GM21723 (cell line): ENCODE results near the gene LARP1.
"Not testable (repeated sequence)": the region's sequence is repeated elsewhere in the genome, so short reads cannot be mapped to it uniquely, and the experiment has no call there.

Experiments
- ATAC-seq: cut with Tn5 transposase; IDR thresholded peaks from one replicate; pipeline ENCODE4 v1.9.1; 2021; ENCODE audit warnings: mild to moderate bottlenecking, moderate library complexity; ENCODE audit not compliant: unreplicated experiment

The LARP1 gene

DNA sequence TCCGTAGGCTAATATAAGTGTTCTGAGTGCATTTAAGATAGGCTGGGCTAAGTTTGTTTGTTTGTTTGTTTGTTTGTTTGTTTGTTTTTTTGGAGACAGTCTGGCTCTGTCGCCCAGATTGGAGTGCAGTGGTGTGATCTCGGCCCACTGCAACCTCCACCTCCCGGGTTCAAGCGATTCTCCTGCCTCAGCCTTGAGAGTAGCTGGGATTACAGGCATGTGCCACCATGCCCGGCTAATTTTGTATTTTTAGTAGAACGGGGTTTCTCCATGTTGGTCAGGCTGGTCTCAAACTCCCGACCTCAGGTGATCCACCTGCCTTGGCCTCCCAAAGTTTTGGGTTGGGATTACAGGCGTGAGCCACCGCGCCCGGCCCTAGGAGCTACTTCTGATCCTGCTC is 4.7 kb downstream of the LARP1 start:
- not testable (repeated sequence) for ATAC-seq

DNA sequence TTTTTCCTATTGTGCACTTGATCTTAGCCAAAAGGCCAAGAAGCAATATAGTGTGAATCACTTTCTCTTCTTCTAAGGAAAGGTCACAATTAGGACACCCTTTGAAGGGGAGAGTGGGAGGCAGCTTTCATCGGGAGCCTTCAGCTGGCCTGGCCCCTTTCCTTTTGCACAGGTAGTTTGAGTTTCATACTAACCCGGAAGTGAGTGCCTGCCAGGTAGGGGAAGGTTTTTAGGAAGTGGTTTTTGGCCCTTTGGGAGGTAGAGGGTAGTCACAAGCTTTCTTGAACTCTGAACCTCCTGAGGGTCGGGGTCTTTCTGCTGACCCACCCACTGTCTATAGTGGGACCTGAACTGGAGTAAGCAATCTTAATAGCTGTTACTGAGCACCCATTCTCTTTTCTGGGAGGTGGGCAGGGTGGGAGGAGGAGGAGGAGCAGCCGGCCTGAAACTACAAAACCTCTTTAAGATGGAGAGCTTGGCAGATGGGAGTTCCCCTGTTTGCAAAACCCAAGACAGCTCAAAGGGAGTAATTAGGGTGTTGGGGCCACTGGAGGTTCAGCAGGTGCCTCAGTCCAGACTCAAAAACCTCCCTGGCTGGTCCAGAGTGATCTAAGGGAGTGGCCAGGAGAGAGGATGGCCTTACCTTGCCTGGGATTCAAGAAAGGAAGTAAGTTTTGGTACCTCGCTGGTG is 6.0 kb downstream of the LARP1 start:
- ATAC-seq: peak; percentile 44

DNA sequence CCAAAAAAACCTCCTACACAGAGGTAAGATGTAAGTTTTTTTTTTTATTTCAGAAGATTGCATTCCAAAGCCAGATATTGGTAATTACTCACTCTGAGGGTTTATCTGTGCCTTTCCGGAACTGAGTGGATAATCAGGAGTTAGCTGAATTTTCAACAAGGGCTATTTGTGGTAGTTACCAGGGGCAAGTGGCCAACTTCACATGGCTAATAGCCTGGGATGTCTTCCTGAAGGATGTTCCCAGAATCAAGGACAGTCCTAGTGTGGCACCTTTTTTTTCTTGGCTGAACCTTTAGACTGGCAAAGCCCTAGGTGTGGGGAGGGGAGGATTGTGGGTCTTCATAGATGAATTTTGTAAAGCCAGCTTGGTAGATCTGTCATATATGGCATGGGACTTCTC is 7.1 kb downstream of the LARP1 start:
- no peak for ATAC-seq

DNA sequence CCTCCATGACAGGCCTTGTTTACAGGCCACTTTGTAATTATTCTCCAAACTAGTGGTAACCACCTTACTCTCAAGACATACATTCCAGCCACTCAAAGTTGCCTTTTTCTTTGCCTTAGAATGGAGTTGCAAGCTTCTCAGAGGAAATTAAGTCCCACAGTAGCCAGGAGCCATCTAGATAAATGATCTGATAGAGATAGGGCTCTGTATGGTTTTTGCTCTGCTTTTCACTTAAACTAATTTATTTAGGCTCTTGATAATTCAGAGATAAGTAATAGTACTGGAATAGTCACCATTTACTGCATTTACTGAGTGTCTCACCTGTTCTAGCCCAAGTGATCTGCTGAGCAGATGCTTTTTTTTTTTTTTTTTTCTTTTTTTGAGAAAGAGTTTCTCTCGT is 7.5 kb downstream of the LARP1 start:
- no peak for ATAC-seq

DNA sequence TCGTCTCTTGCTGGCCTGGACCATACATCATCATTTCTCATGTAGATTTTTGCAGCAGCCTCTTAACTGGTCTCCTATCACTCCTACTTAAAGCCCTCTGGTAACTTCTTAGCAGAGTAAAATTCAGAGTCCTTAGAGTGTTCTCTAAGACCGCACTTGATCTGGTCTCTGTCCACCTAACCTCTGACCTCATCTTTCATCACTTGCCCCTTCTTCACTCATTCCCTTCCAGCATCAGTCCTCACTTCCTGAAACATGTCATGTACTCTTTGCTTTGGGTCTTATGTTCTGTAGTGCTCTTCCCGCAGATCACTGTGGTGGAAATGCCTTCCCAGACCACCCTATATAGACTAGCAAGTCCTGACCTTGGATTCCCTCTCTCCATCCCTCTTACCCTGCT is 9.8 kb downstream of the LARP1 start:
- ATAC-seq: no peak

DNA sequence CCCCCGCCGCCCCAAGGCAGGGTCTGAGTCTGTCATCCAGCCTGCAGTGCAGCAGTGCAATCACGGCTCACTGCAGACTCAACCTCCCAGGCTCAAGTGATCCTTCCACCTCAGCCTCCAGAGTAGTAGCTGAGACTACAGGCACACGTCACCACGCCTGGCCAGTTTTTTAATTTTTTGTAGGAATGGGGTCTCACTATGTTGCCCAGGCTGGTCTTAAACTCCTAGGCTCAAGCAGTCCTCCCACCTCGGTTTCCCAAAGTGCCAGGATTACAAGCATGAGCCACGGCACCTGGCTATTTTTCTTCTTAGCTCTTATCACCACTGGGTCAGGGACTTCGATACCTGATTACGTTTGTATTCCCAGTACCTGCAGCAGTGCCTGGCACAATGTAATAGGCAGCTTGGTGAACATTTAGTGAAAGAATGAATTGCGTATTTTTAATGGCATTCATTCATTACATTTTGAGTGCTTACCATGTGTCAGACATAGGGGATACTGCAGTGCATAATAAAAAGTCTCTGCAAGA is 10.3 kb downstream of the LARP1 start:
- no peak for ATAC-seq

DNA sequence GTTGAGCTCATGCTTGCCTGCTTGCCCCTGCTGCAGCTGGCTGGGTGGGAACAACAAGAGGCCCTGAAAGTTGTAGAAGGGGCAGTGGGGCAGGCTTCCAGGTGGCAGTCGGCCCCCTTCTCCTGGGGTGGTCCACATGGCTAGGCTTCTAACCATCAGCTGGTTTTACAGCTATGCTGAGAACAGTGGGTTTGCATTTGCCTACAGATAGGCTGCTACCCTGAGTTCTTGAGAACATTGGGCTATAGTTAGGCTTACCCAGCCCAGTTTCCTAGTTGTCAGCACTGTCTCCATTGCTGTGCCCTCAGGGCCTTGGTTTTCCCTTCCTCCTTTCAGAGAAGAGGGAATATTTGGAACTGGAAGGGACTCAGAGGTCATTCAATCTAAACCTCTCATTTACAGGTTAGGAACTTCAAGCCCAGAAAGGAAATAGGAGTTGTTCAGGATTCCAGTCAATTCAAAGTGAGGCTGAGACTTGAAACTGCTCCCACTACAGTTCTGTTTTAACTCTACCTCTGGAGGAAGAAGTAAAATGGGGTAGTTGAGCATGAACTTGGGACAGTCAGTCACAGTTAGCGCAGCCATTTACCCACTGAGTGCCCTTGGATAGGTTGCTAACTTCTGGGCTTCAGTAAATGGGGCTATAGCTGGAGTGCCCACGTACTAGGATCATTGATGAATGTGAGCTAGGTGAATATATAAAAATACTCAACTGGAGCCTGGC is 11.5 kb downstream of the LARP1 start:
- no peak for ATAC-seq

DNA sequence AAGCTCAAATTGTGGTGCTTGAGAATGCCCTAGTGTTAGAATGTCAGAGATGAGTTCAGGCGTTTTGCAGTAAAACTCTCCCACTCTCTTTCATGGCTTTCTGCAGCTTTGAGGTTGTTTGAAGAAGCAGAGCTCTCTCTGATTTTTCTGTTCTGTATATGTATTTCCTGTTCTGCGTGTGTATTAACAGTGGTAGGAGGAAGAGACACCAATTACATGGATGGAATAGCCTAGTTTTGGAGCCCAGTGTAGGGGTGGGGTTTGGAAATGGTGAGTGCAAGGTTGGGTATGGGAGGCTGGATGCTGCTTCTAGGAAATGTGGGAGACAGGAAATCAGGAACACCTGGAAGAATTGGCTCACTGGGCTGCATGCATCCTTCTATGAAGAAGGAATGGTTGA is 12.4 kb downstream of the LARP1 start:
- ATAC-seq: no peak

DNA sequence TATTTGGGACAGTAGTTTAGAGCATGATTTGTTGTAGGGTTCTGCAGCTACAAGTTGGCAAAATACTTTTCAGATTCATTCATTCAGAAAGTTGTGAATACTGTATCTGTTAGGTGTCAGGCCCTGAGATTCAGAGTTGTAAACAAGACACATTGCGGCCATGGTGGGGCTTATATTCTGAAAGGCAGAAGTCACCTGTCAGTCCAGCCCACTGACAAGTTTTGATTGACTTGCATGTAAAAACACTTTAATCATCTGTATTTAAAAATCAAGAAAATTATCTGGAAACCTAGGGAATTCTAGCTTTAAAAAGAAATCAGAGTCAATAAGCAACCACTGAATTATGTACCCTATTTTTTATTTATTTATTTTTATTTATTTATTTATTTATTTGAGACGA is 13.0 kb downstream of the LARP1 start:
- no peak for ATAC-seq

DNA sequence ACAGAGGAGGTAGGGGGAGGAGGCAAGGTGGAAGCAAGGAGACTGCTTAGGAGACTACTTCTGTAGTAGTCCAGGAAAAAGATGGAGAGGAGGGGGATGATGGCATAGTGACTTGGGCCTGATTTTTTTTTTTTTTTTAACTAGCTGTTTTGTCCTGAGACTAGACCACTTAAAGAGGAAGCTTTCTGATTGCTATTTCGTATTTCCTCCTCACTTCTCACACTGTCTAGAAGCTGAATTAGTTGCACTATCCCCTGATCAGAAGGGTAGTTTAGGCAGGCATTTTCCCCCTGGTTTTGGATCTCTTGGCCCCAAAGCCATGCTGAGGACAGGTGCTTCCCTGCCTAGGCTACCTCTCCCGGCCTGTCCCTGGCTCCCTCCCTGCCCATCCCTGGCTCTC is 14.9 kb downstream of the LARP1 start:
- peak; percentile 43 for ATAC-seq

DNA sequence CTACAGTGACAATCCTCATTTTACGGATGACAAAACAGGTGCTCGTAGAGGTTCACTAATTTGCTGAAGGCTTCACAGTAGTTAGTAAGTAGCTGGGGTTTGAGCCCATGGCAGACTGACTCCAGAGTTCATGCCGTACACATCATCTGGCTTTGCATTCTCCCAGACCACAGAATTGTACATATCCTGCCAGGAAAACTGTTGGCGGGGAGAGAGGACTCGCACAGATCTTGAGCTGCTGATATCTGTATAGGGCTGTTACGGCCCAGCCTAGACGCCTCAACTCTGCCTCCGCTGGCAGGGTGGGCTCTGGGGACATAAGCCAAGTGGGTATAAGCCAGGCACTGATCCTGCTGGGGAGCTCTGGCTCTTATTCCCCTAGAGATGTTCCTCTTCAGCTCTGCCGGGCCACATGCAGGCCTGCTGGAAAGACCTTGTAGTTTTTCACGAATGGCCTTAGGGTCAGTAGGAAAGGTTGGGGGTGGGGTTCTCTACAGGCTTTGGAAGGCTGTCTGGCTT is 16.3 kb downstream of the LARP1 start:
- no peak for ATAC-seq

DNA sequence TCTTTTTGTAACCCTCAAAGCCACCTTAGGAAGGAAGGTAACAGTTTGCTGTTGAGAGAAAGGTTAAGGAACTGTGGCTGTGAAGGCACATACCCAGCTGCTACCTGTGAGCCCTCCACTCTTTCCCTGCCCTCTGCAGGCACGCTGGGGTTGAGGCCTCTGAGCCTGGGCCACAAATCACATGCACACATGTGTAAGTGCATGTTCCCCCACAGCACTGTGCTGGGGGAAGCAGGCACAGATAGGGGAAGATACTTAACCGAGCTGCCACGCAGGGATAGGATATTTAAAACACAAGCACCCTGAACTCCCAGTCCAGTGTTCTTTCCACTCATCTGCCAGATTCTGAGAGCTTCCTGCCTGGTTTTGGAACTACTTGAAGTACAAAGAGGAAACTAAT is 18.1 kb downstream of the LARP1 start:
- ATAC-seq: no peak

DNA sequence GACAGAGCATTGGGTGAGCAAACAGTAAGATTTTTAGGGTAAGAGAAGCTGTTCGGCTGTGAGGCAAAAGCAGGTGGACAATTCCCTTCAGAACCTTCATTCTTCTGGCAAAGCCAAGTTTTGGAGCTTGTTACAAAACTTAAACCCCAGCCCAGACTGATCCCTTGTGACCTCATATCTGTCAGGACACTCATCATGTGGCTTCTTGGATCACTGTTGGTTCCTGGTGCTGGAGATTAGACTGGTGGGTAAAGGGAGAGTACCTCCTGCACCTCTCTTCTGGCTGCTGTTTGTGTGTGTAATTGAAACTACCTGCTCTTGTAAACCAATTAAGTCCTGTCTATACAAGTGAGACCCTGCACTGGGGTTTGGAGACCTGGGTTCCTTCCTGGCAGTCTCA is 21.0 kb downstream of the LARP1 start:
- no peak for ATAC-seq

DNA sequence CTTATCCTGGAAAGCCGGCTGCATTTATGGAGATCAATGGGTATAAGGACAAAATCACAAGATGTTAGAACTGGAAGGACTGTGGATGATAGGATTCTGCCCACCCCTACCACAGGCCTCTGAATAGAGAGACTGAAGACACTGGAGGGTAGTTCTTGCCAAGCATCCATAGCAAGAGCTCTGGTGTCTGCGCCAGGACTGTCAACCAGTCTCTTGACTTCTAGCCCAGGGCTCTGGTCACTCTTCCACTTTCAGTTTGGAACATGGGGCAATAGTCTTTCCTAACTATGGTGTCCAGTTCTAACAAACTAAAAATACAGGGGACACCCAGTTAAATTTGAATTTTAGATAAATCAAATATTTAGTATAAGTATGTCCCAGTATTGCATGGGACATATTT is 23.4 kb downstream of the LARP1 start:
- ATAC-seq: no peak

DNA sequence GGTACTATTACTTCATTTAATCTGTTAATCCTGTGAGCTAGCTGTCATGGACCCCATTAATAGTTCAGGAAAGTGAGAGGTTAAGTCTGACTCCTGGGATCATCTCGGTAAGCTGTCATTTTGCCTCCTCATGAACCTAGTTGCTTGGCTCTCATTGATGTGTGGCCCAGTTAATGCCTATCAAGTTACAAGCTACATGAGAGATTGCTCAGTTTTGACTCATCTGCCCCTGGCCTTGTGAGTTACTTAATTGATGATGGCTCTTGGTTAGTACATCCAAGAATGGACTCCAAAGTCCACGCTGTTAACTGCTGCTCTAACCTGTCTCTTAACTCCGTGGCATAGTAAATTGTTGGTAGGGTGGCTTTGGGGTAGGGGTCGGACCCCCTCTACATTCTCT is 23.9 kb downstream of the LARP1 start:
- no peak for ATAC-seq

DNA sequence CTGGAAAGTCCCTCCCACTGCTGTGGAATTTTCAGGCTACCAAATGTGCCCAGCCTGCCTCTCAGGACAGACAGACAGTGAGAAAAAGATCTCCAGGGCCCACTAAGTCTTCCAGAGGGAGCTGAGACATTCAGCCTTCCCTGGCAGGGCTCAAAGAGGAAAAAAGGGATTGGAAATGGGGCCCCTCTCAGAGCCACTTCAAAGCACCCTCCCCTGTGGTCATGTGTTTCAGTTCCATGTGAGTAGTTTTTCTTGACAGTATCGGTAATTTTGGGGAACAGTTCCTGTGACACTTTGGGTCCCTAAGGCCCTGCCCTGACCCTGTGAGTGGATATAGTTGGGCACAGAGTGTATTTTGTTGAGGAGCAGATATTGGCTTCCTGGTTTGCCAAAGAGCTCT is 25.0 kb downstream of the LARP1 start:
- no peak for ATAC-seq

DNA sequence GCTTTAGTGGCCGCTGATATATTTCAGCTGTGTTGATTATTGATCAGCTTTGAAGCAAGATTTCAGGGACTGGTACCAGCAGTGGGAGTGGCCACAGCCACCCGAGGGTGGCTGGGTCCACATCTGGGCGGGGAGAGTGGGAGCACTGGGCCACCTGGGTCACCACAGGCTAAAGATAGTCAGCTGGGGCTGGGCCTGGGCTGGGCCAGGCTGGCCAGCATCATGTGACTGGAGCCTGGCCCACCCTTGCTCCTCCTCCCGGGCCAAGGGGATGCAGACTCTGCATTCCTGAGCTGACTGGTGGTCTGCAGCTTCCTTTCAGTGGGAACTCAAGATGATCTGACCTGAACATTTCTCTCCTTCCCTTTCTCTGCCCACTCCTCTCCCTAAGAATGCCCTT is 27.1 kb downstream of the LARP1 start:
- ATAC-seq: peak; percentile 40

DNA sequence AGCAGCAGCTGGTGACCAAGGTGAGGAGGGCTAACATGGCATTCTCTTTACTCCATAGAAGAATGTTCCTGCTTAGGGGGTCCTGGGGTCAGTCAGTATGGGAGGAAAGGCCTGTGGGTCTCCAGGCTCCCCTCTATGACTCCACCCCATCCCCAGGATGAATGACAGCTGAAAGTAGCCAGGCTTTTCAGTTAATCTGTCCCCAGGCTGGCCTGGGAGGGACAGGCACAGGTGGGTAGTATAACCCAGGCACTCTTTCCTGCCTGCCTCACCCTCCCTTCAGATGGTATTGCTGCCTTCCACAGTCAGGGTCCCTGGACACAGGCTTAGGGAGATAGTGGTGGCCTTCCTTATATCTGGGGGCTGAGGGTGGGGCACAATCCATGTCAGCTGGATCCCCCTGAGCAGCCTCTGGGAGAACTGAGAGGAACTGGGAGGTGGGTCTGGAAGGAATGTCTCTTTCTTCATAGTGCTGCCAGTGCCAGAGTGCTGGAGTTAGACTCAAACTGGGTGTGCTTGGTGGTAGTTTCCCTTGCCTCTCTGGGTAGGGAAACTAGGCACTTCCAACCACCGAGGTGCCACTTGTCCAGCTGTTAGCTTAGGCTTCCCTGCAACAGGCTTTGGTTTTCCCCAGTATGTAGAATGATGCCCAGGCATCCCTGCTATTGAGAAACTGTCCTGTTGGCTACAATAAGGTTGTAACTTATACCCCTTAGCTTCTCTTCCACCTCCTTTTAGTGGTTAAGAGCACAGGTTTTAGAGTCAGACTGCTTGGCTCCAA is 27.8 kb downstream of the LARP1 start:
- no peak for ATAC-seq

DNA sequence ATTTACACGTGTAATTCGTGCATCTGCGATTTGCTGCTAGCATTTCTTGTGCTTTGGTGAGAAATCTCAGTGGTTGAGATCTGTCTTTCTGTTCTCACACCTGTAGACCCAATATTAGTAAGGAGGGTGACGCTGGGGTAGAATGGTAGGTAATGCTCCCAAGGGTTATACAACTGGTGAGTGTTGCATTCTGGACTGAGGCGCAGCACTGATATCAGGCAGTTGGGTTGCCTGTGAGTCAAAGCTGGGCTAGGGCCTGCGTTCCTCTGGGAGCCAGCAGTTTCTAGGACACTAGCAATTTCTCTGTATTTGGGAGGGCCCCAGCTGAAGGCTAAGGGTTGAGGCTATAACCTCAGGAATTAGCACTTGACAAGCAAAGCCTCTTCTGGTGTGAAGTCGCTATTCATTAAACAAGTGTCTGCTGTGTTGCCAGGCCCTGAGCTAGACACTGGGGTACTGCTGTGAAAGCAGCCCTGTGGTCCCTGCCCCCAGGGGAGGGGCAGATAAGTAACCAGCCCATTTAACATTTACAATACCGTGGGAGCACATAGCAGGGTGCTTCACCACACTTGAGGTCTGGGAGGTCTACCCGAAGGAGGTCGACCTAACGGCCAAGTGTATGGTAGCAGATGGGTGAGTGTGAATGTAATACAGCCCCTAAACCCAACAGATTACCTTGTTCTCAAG is 28.7 kb downstream of the LARP1 start:
- peak; percentile 55 for ATAC-seq

DNA sequence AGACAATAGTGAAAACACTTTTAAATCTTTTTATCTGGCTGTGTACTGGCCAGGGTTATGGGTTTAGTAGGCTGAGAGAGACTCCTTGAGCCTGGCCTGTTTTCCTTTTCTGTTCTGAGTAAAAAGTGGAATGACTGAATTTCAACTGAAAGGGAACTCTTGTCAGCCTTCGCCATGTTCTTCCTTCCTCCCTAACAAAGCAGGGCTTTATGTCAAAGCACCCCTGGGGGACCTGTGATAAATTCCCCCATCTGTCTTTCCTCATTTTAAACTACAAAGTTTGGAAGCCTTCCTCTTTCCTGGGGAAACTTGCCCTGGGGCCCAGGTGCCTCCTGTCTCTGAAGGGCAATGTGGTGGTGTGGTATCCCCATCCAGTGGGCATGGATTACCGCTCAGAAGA is 29.7 kb downstream of the LARP1 start:
- no peak for ATAC-seq

DNA sequence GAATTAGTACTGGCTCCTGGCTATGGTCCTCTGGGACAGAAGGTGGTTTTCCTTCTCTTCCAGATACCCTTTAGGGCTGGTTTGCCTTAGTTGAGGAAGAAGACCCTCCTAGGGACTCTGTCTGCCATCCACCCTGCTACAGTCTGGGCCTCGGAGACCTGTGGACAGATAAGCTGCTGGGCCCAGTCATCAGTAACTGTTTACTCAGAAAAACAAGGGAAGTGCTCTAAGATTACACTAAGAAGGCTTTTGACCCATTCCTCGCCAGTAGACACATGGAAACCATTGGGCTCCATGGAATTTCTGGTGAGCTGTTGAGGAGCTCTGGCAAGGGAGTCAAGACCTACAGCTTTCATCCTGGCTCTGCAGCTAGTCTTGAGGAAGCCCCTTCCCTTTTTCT is 31.2 kb downstream of the LARP1 start:
- no peak for ATAC-seq
